Heart left ventricle (tissue), 13 donors: Measurements from ENCODE around the gene SULF2.

Experiments used
- CTCF ChIP-seq, 12 donors: fragments of 200-600 bp; sonication (generic) in 4 of 12; IDR thresholded peaks; one replicate each; pipeline versions ENCODE4 v1.5.0 to v1.8.0; 2018 to 2022; ENCODE audit warnings: antibody characterized with exemption in 12 of 12, mild to moderate bottlenecking in 5 of 12
- POLR2A ChIP-seq, 2 donors: fragments of 450-650 bp; IDR thresholded peaks; one replicate each; pipeline ENCODE4 v1.6.1; 2017; ENCODE audit warnings: antibody characterized with exemption in 2 of 2, mild to moderate bottlenecking in 2 of 2, moderate library complexity in 2 of 2
- donor health status: ischemic (EF 13 %, LVEDD 7.1; RV severe dilation, severe dysfunction).
- donor health status: DM: no; HTN: yes; CAD: no.
- donor health status: DM: no; HTN: no; CAD: no.
- donor health status: ischemic (EF 25% LVEDD 6.9; RV normal size, moderate dysfunction).
- donor health status: ischemic (EF 25% LVEDD 5.7; RV mildly dilated, moderate dysfunction).
- donor health status: ischemic (EF 35%, LVEDD 5.7; RV mildly dilated, moderate dysfunction).
- donor health status: nonischemic (EF 11% LVEDD 7.7; RV severe dilation, severe dysfunction).
- donor health status: DM: yes; HTN: yes; CAD: no.
- donor health status: PGD.
- donor health status: ischemic (EF 29% LVEDD 5.4; RV normal size, mild dysfunction).
- donor health status: nonischemic (EF 23%, LVEDD 6.1; RV moderate dilation, normal function).

- TF ChIP-seq CTCF (IDR thresholded peaks at IDR 0.05), result no peak
- TF ChIP-seq POLR2A (IDR thresholded peaks at IDR 0.05), result no peak
These were observed 65.7 kb downstream of the SULF2 start for GRCh38 chr20:47719625-47720024.
